ENCODE data around the gene USH1G.

USH1G gene

GRCh38 chr17:74920306-74920620, 2.8 kb downstream of the USH1G start:
- POLR2A ChIA-PET, result interaction anchor here (0.9 to 1.9 kb wide), 2 partner anchors 47 to 350 kb away, joined by 3 to 6 read pairs; partner anchors contain the start of gene MIF4GD

GRCh38 chr17:74919440-74920305, 3.4 kb downstream of the USH1G start:
- CTCF ChIA-PET, result interaction anchor here (0.5 to 1.3 kb wide), 3 partner anchors 38 to 128 kb away, joined by 4 to 5 read pairs (median 4); partner anchors contain the start of gene FDXR
- no peak for DNase-seq (ENCODE audit: extremely low spot score)

More at GRCh38 chr17:74920306-74920620, 2.8 kb downstream of the USH1G start:
- CTCF ChIA-PET, result no interaction called here
- no peak for DNase-seq (ENCODE audit: extremely low spot score)
- TF ChIP-seq PKNOX1 (IDR thresholded peaks at IDR 0.05) (no peak), ARNT (IDR thresholded peaks at IDR 0.05) (no peak), NFRKB (IDR thresholded peaks at IDR 0.05) (no peak), SUZ12 (IDR thresholded peaks at IDR 0.05) (no peak), L3MBTL2 (conservative IDR thresholded peaks at IDR 0.05) (no peak), LEF1 (IDR thresholded peaks at IDR 0.05; ENCODE audit: borderline replicate concordance) (no peak), HDGF (IDR thresholded peaks at IDR 0.05; ENCODE audit: borderline replicate concordance) (no peak), SP1 (IDR thresholded peaks at IDR 0.05) (no peak), CTBP1 (IDR thresholded peaks at IDR 0.05; ENCODE audit: borderline replicate concordance) (no peak), BHLHE40 (IDR thresholded peaks at IDR 0.05; ENCODE audit: borderline replicate concordance) (no peak), FOXK2 (IDR thresholded peaks at IDR 0.05) (no peak), ZNF384 (IDR thresholded peaks at IDR 0.05) (no peak), ELF4 (IDR thresholded peaks at IDR 0.05) (no peak), FOXA1 (IDR thresholded peaks at IDR 0.05) (no peak), FOXM1 (IDR thresholded peaks at IDR 0.05; ENCODE audit: borderline replicate concordance) (no peak)

GRCh38 chr17:74918906-74919305, 4.1 kb downstream of the USH1G start:
- ChIA-PET POLR2A (interaction anchor here (0.9 to 1.2 kb wide), 2 partner anchors 68 to 94 kb away, joined by 3 to 4 read pairs; partner anchors contain the start of genes CDR2L and MRPL58), CTCF (interaction anchor here (0.6 to 1.3 kb wide), 3 partner anchors 39 to 404 kb away, joined by 3 to 5 read pairs (median 4); no protein-coding TSS in a partner anchor)
- TF ChIP-seq SP1 (IDR thresholded peaks at IDR 0.05), result no peak
- no peak for DNase-seq (ENCODE audit: extremely low spot score)

More at GRCh38 chr17:74919440-74920305, 3.4 kb downstream of the USH1G start:
- POLR2A ChIA-PET, result interaction anchor here (0.9 to 1.9 kb wide), 3 partner anchors 47 to 351 kb away, joined by 3 to 6 read pairs (median 3); partner anchors contain the start of genes MIF4GD and MRPL58
- TF ChIP-seq PKNOX1 (IDR thresholded peaks at IDR 0.05) (no peak), NFRKB (IDR thresholded peaks at IDR 0.05) (no peak), CTBP1 (IDR thresholded peaks at IDR 0.05; ENCODE audit: borderline replicate concordance) (no peak), L3MBTL2 (conservative IDR thresholded peaks at IDR 0.05) (no peak), LEF1 (IDR thresholded peaks at IDR 0.05; ENCODE audit: borderline replicate concordance) (no peak), SP1 (IDR thresholded peaks at IDR 0.05) (no peak), FOXA1 (IDR thresholded peaks at IDR 0.05) (no peak), FOXM1 (IDR thresholded peaks at IDR 0.05; ENCODE audit: borderline replicate concordance) (no peak), ZNF384 (IDR thresholded peaks at IDR 0.05) (no peak), TARDBP (IDR thresholded peaks at IDR 0.05) (no peak), FOXK2 (IDR thresholded peaks at IDR 0.05) (no peak), ELF4 (IDR thresholded peaks at IDR 0.05) (no peak), SUZ12 (IDR thresholded peaks at IDR 0.05) (no peak), HDGF (IDR thresholded peaks at IDR 0.05; ENCODE audit: borderline replicate concordance) (no peak), ARNT (IDR thresholded peaks at IDR 0.05) (no peak), BHLHE40 (IDR thresholded peaks at IDR 0.05; ENCODE audit: borderline replicate concordance) (no peak)

- no peak for TF ChIP-seq NFRKB (IDR thresholded peaks at IDR 0.05)
- no peak for TF ChIP-seq TARDBP (IDR thresholded peaks at IDR 0.05)
- TF ChIP-seq FOXA1 (IDR thresholded peaks at IDR 0.05), result no peak
- no peak for TF ChIP-seq BHLHE40 (IDR thresholded peaks at IDR 0.05; ENCODE audit: borderline replicate concordance)
- no peak for TF ChIP-seq FOXK2 (IDR thresholded peaks at IDR 0.05)
- no peak for TF ChIP-seq LEF1 (IDR thresholded peaks at IDR 0.05; ENCODE audit: borderline replicate concordance)
- ChIA-PET CTCF (no interaction called here), POLR2A (no interaction called here)
- DNase-seq (ENCODE audit: extremely low spot score), result no peak
These were observed 5.6 kb downstream of the USH1G start for GRCh38 chr17:74917430-74917829.

GRCh38 chr17:74916851-74917199, 6.2 kb downstream of the USH1G start:
- DNase-seq (ENCODE audit: extremely low spot score), result no peak
- ChIA-PET POLR2A (interaction anchor here (1.8 kb wide), 1 partner anchor 44 kb away, joined by 7 read pairs; the partner anchor contains the start of gene FDXR), CTCF (no interaction called here)
- TF ChIP-seq L3MBTL2 (conservative IDR thresholded peaks at IDR 0.05) (no peak), FOXM1 (IDR thresholded peaks at IDR 0.05; ENCODE audit: borderline replicate concordance) (no peak), PKNOX1 (IDR thresholded peaks at IDR 0.05) (no peak), FOXA1 (IDR thresholded peaks at IDR 0.05) (no peak), CTBP1 (IDR thresholded peaks at IDR 0.05; ENCODE audit: borderline replicate concordance) (no peak), LEF1 (IDR thresholded peaks at IDR 0.05; ENCODE audit: borderline replicate concordance) (no peak), TARDBP (IDR thresholded peaks at IDR 0.05) (no peak), SP1 (IDR thresholded peaks at IDR 0.05) (no peak), FOXK2 (IDR thresholded peaks at IDR 0.05) (no peak), HDGF (IDR thresholded peaks at IDR 0.05; ENCODE audit: borderline replicate concordance) (no peak), ZNF384 (IDR thresholded peaks at IDR 0.05) (no peak), SUZ12 (IDR thresholded peaks at IDR 0.05) (no peak), ARNT (IDR thresholded peaks at IDR 0.05) (no peak)
